Measurements from ENCODE around the gene ROR2.
A peak's percentile ranks its signal among the peaks of the same experiment; 100 is the strongest.
"Not testable (repeated sequence)": the region's sequence is repeated elsewhere in the genome, so short reads cannot be mapped to it uniquely, and the experiment has no call there.

Gene ROR2

DNA sequence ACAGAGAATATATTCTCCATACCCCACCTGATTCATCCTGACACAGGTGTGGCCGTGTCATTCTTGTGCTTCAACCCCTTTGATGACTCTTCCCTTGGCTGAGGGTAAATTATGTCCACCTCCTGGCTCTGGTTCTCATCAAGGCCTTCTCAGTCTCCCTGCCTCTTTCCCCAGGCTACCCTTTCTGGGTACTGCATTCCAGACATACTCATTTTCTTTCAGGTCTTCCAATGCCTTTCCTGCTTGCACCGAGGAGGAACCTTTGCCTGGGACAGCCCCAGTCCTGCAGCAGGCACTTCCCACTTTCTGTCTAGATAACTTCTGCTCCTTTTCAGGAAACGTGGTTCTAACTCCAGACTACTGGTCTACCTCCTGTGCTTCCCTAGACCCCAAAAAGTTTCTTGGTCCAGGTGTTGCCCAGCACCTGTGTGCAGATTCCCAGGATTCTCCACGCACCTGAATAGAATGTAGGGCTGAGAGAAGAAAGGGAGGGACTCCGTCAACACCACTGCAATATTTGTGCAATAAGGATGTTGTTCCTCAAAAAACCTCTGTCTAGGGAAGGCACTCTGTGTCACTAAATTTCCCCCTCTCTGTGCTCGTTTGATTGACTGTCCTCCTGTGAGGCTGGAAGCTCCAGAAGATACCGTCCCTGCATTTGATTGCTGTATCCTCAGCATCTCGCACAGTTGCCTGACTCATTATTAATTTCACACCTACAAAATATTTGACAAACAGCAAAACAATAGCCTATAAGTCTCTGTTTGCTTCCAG is 271.0 kb downstream of the ROR2 start:
- DNase-seq (ENCODE audit: low read depth), result no peak

- DNase-seq (ENCODE audit: low read depth), result no peak
Observed at GRCh38 chr9:91677822-91678436, 272.1 kb downstream of the ROR2 start.

- no peak for DNase-seq (ENCODE audit: low read depth)
Observed at GRCh38 chr9:91677331-91677730, 272.7 kb downstream of the ROR2 start.

DNA sequence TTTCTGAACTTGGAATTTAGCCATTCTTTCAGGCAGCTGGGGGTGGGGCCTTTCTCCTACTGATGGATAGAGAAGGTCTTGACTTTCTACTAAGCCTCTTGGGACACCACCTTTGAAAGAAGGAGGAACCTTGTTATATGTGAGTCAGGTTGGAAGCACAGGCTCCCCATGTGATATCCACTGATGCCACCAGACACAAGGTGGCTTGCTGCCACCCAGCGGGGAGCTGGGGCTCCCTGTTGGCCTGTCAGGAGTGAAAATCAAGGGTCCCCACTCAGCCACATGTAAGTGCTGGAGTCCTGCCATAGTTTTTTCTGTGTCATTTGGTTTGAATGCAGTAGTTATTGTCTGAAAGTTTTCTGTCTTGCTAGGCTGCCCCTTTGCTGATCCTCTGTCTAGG is 274.0 kb downstream of the ROR2 start:
- DNase-seq (ENCODE audit: low read depth), result peak; percentile 14

- no peak for DNase-seq (ENCODE audit: low read depth)
Observed at GRCh38 chr9:91664663-91665062, 285.4 kb downstream of the ROR2 start.

DNA sequence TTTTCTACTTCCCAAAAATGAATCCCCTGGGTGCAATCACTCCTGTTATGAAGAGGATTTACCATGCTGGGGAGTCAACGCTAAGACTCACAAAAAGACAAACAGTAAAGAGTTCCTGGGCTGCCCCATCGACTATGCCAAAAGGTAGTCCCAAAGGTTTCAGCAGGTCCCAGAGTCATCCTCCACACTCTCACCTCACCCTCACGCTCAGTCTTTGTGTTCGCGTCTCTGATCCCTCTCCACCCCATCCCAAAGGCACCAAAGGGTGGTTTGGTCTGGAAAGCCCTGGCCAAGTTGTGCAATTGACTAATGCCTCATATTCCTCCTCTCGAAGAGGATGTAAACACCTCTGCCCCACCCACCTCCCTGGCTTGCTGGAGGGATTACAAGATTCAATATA is 286.2 kb downstream of the ROR2 start:
- no peak for DNase-seq (ENCODE audit: low read depth)

GRCh38 chr9:91661451-91661850 is 288.6 kb downstream of the ROR2 start:
- no peak for DNase-seq (ENCODE audit: low read depth)

DNA sequence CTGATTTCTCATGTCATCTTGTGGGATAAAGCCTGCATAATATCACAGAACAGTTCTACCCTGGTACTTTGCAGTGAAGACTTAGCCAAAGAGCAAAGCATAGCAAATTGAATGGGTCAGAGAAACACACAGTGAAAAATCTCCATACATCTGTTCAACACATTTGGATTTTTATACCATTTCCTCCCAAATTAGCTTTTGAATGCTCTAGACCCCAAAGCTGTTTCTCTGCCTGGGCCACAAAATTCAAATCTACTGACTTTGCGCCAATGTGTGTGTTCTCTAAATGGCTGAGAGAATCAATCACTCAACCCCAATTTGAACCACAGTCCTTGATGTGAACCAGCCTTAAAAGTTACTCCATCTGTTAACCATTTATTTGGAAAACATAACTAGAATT is 289.5 kb downstream of the ROR2 start:
- no peak for DNase-seq (ENCODE audit: low read depth)

- DNase-seq (ENCODE audit: low read depth), result peak; percentile 43
Observed at GRCh38 chr9:91659529-91660495, 290.2 kb downstream of the ROR2 start.

DNA sequence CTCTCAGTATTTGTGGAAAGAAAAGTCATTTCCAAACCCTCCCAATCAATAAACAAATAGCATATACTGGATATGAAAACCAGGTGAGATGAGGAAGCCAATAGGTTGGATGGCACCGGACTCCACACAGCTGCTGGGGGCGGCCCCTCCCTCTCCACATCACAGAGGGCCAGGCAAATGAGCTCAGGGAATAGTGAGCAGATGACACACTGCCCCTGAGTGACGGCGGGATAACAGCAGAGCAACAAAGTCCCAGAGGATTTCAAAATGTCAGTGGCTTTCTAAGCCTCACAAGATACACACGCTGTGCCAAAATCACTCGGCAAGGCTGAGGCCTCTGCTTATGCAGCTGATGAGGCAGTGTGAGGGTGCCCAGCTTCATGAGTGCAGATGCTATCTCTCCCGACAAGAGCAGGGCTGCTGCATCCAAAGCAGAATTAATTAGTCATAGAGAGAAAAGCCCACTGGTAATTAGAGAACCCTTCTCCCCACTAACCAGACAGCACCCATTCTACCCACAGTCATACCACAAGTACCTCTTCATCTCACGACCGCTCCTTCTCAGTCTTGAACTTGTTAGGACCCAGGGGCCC is 291.4 kb downstream of the ROR2 start:
- DNase-seq (ENCODE audit: low read depth), result no peak

- no peak for DNase-seq (ENCODE audit: low read depth)
Observed at GRCh38 chr9:91657501-91657900, 292.5 kb downstream of the ROR2 start.

DNA sequence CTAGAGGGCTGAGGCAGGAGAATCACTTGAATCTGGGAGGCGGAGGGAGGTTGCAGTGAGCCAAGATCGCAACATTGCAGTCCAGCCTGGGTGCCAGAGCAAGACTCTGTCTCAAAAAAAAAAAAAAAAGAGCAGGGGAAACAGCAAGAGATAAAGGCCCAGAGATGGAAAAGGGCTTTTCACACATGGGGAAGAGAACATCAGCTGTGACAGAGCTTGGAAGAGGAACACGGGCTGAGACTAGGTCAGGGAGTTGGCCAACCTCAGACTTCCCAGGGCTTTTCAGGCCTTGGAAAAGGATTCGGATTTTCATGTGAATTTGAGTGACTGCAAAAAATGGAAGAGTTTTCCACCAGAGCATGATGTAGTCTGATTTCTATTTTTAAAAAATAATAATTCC is 294.4 kb downstream of the ROR2 start:
- DNase-seq (ENCODE audit: low read depth), result no peak

GRCh38 chr9:91655215-91655614 is 294.8 kb downstream of the ROR2 start:
- DNase-seq (ENCODE audit: low read depth), result no peak

DNA sequence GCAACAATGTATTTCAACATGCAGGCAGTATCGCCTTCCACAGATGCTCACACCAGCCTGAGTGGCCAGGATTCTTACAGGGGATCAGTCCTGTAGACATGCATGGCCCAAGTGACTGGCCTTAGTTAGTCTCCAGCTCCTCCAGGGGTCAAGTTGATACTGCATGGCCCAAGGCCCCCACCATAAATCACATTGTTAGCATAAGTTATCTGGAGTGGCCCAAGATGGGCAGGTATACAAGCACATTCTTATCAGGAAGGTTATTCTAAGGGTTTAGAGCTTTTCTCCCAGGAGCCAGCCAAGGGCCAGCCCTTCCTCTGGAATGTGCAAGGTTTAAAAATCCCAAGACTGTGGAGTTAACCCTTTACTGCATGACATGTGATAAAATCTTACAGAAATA is 295.5 kb downstream of the ROR2 start:
- no peak for DNase-seq (ENCODE audit: low read depth)

GRCh38 chr9:91647371-91647770 is 302.7 kb downstream of the ROR2 start:
- DNase-seq (ENCODE audit: low read depth), result no peak

DNA sequence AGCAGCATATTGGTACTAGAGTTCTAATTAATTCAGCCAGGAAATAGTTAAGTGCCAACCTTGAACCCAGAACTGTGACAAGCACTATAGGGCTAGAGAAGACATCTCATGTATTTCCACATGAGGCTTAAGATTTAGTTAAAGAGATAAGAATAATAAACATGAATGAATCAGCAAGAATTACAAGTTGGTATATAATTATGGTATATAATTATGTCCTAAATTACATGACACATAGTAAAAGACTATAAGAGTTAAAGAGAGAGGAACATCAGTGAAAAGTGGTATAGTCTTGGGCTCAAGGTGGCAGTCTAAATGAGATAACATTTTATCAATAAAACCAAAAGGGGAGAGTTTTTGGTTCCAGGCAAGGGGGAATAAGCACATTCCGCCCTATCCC is 303.3 kb downstream of the ROR2 start:
- DNase-seq (ENCODE audit: low read depth), result no peak

GRCh38 chr9:91644433-91644832 is 305.6 kb downstream of the ROR2 start:
- no peak for DNase-seq (ENCODE audit: low read depth)

DNA sequence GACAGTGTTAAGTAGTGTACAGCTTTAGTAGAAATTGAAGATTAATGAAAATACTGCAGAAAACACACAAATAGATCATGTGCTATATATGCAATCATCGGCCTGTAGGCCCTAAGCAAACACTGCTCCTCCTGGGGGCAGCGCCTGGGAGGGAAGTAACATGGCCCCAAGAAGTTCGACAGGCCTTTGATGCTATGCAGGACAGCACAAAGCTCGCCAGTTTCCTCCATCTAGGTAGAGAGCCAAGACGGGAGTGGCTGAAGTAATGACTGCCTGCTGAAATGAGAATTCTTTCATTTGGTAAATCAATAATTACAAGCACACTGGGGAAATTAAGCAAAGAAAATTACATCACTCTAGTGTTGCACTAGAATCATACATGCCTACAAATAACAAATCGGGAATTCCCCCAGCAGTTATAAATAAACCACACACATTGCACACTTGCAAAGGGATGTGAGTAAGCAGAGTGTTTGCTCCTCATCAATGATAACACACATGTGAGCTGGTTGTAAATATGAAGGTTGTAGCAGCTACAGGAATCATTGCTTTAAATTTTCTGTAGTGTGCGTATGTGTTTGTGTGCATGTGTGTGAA is 306.4 kb downstream of the ROR2 start:
- no peak for DNase-seq (ENCODE audit: low read depth)

- no peak for DNase-seq (ENCODE audit: low read depth)
Observed at GRCh38 chr9:91642771-91643170, 307.3 kb downstream of the ROR2 start.

GRCh38 chr9:91640428-91640827 is 309.6 kb downstream of the ROR2 start:
- no peak for DNase-seq (ENCODE audit: low read depth)

DNA sequence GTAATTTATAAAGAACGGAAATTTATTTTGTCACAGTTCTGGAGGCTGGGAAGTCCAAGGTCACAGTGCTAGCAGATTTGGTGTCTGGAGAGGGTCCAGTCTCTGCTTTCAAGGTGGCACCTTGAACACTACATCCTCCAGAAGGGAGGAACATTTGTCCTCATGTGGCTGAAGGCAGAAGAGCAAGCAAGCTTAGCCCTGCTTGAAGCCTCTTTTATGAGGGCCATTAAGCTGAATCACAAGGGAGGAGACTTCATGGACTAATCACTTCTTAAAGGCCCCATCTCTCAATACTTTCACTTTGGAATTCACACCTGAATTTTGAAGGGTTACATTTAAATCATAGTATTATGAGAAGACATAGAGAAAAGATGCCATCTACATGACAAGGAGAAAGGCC is 311.0 kb downstream of the ROR2 start:
- DNase-seq (ENCODE audit: low read depth), result no peak

DNA sequence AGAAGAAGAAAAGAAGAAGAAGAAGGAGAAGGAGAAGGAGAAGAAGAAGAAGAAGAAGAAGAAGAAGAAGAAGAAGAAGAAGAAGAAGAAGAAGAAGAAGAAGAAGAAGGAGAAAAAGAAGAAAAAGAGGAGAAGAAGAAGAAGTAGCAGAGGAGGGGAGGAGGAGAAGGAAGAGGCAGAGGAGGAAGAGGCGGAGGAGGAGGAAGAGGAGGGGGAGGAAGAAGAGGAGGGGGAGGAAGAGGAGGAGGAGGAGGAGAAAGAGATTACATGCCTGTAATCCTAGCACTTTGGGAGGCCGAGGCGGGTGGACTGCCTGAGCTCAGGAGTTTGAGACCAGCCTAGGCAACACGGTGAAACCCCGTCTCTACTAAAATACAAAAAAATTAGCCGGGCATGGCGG is 315.2 kb downstream of the ROR2 start:
- not testable (repeated sequence) for DNase-seq (ENCODE audit: low read depth)

Measured in iris pigment epithelial cell (primary cell).